HEK293T (cell line): ENCODE results near the gene BRINP3.

ENCODE experiments used
- ARNT ChIP-seq: fragments of 450-650 bp; IDR thresholded peaks from 2 replicates; pipeline ENCODE4 v1.6.1; 2017; ENCODE audit warnings: mild to moderate bottlenecking
- BHLHE40 ChIP-seq: fragments of 450-650 bp; IDR thresholded peaks from 2 replicates; pipeline ENCODE4 v1.6.1; 2016; ENCODE audit warnings: mild to moderate bottlenecking, moderate library complexity, borderline replicate concordance
- ELF4 ChIP-seq: fragments of 450-650 bp; IDR thresholded peaks from 2 replicates; pipeline ENCODE4 v1.6.1; 2017; ENCODE audit warnings: antibody characterized with exemption
- FOXK2 ChIP-seq: fragments of 450-650 bp; IDR thresholded peaks from 2 replicates; pipeline ENCODE4 v1.6.1; 2016; ENCODE audit warnings: mild to moderate bottlenecking
- FOXM1 ChIP-seq: fragments of 450-650 bp; IDR thresholded peaks from 2 replicates; pipeline ENCODE4 v1.6.1; 2017; ENCODE audit warnings: mild to moderate bottlenecking, borderline replicate concordance
- L3MBTL2 ChIP-seq: fragments of 450-650 bp; conservative IDR thresholded peaks from 2 replicates; pipeline ENCODE4 v1.6.1; 2016; ENCODE audit warnings: mild to moderate bottlenecking
- PKNOX1 ChIP-seq: fragments of 450-650 bp; IDR thresholded peaks from 2 replicates; pipeline ENCODE4 v1.6.1; 2016
- SP1 ChIP-seq: fragments of 450-650 bp; IDR thresholded peaks from 2 replicates; pipeline ENCODE4 v1.6.1; 2017
- TARDBP ChIP-seq: fragments of 450-650 bp; IDR thresholded peaks from 2 replicates; pipeline ENCODE4 v1.6.1; 2016
- ZNF384 ChIP-seq: fragments of 450-650 bp; IDR thresholded peaks from 2 replicates; pipeline ENCODE4 v1.6.1; 2016

- TF ChIP-seq BHLHE40, result no peak
- no peak for TF ChIP-seq PKNOX1
- TF ChIP-seq L3MBTL2, result no peak
- TF ChIP-seq FOXM1, result no peak
- TF ChIP-seq FOXK2, result no peak
- no peak for TF ChIP-seq ELF4
- no peak for TF ChIP-seq ZNF384
- no peak for TF ChIP-seq TARDBP
- TF ChIP-seq SP1, result no peak
- TF ChIP-seq ARNT, result no peak
Measured at GRCh38 chr1:190338829-190339228, 138.8 kb downstream of the BRINP3 start.
